HepG2 (cell line): ENCODE results near the gene TRAIP. TPM values are rescaled to one million over a fixed set of nuclear protein-coding genes. Genes with fewer than 3 reads are reported as not detected.

Experiments
- ATAC-seq: fragments of 200-7000 bp; cut with Tn5 transposase; 3 replicates; pipeline ENCODE4 v1.9.1; 2020; ENCODE audit warnings: mild to moderate bottlenecking, moderate library complexity
- BruUV-seq: library from RNA; stranded (reverse); fragments of 400-500 nt; replicated peaks from 2 replicates; lab custom pipeline; 2021; lab: Mats Ljungman, UMichigan
- CTCF ChIA-PET: fragments of 300-600 bp; formaldehyde crosslinking; extraction: SDS; loops from one replicate; lab custom pipeline; 2021; ENCODE audit warnings: low total read pairs, inconsistent platforms, low intra/inter-chr PET ratio; lab: Yijun Ruan, JAX
- POLR2A ChIA-PET: fragments of 350-600 bp; sonication (Branson Sonifier 250); formaldehyde crosslinking; loops from one replicate; lab custom pipeline; 2020; ENCODE audit warnings: antibody characterized with exemption, inconsistent platforms; lab: Yijun Ruan, JAX
- DNase-seq: peaks from one replicate; pipeline ENCODE4 v3.0.0-alpha.2; 2015; ENCODE audit warnings: low spot score
- FAIRE-seq: peaks from 3 replicates; lab custom pipeline; 2011; peaks lifted over from hg19 to GRCh38; lab: Jason Lieb, UNC
- H2AFZ ChIP-seq: one replicate; pipeline ENCODE4 v1.6.1; 2011; ENCODE audit warnings: low read length, inconsistent platforms
- H3K27ac ChIP-seq: fragments of 300-600 bp; 3 replicates; pipeline ENCODE4 v1.8.0; 2011; ENCODE audit warnings: mixed run types, mild to moderate bottlenecking, mixed read lengths, low read length, inconsistent platforms; ENCODE audit not compliant: insufficient read depth; ENCODE audit errors: extremely low read length
- H3K27me3 ChIP-seq, 2 experiments: fragments of 200-600 bp in 1 of 2; 2 replicates in 1 of 2; 3 replicates in 1 of 2; pipeline versions ENCODE4 v1.6.0 to v1.8.0; 2011; ENCODE audit warnings: low read length in 2 of 2, mild to moderate bottlenecking in 2 of 2, moderate library complexity in 2 of 2, inconsistent platforms in 1 of 2; ENCODE audit not compliant: insufficient read depth in 2 of 2, control insufficient read depth in 1 of 2
- H3K36me3 ChIP-seq, 2 experiments: fragments of 200-600 bp in 1 of 2; replicated peaks in 1 of 2; 2 replicates in 1 of 2; 3 replicates in 1 of 2; pipeline versions ENCODE4 v1.5.1 to v1.8.0; 2011; ENCODE audit warnings: low read length in 2 of 2, inconsistent platforms in 1 of 2; ENCODE audit not compliant: insufficient read depth in 2 of 2, control insufficient read depth in 1 of 2
- H3K4me1 ChIP-seq: 2 replicates; pipeline ENCODE4 v1.5.1; 2012; ENCODE audit warnings: low read length, inconsistent platforms; ENCODE audit not compliant: insufficient read depth
- H3K4me2 ChIP-seq: 2 replicates; pipeline ENCODE4 v1.6.0; 2011; ENCODE audit warnings: low read depth, low read length, inconsistent platforms
- H3K4me3 ChIP-seq, 3 experiments: fragments of 200-600 bp in 1 of 3; sonication (generic), shearing (Covaris generic) in 1 of 3; replicated peaks in 1 of 3; 2 replicates each; pipeline ENCODE4 v1.5.1; 2011 to 2016; ENCODE audit warnings: low read length in 3 of 3, inconsistent platforms in 2 of 3, low read depth in 2 of 3, mild to moderate bottlenecking in 2 of 3, control low read depth in 1 of 3, mixed read lengths in 1 of 3; ENCODE audit not compliant: insufficient read depth in 1 of 3
- H3K79me2 ChIP-seq: one replicate; pipeline ENCODE4 v1.6.1; 2011; ENCODE audit warnings: low read length, inconsistent platforms; ENCODE audit not compliant: insufficient read depth
- H3K9ac ChIP-seq: 2 replicates; pipeline ENCODE4 v1.6.0; 2011; ENCODE audit warnings: mild to moderate bottlenecking, low read depth, low read length, inconsistent platforms; ENCODE audit not compliant: insufficient read depth
- H3K9me3 ChIP-seq: 2 replicates; pipeline ENCODE4 v1.5.1; 2012; ENCODE audit warnings: mild to moderate bottlenecking, low read length
- H4K20me1 ChIP-seq: 2 replicates; pipeline ENCODE4 v1.6.0; 2011; ENCODE audit warnings: inconsistent platforms, mild to moderate bottlenecking, low read length, moderate library complexity; ENCODE audit not compliant: insufficient read depth
- AGO1 ChIP-seq: fragments of 200-400 bp; formaldehyde crosslinking; IDR thresholded peaks from 2 replicates; pipeline ENCODE4 v1.6.1; 2017; ENCODE audit warnings: mild to moderate bottlenecking, low read depth, low read length, moderate library complexity; ENCODE audit not compliant: poor library complexity, severe bottlenecking
- ARNTL ChIP-seq: sonication (generic); formaldehyde crosslinking; IDR thresholded peaks from 2 replicates; pipeline ENCODE4 v1.4.0; 2020; ENCODE audit warnings: mild to moderate bottlenecking, missing genetic modification reagents
- CC2D1A ChIP-seq: sonication (generic); formaldehyde crosslinking; IDR thresholded peaks from 2 replicates; pipeline ENCODE4 v1.8.1; 2023; ENCODE audit warnings: mild to moderate bottlenecking, missing genetic modification reagents
- CHD4 ChIP-seq: fragments of 200-600 bp; sonication (generic); IDR thresholded peaks from 2 replicates; pipeline ENCODE4 v1.7.0; 2017; ENCODE audit warnings: mild to moderate bottlenecking, low read length, borderline replicate concordance
- GABPA ChIP-seq, 2 experiments: IDR thresholded peaks; 2 replicates each; pipeline ENCODE4 v1.6.1; 2011 to 2016; ENCODE audit warnings: low read depth in 2 of 2, low read length in 1 of 2, missing biosample characterization in 1 of 2, missing genetic modification characterization in 1 of 2
- JUNB ChIP-seq: sonication (generic); formaldehyde crosslinking; IDR thresholded peaks from 2 replicates; pipeline ENCODE4 v1.8.0; 2022; ENCODE audit warnings: missing genetic modification reagents, mild to moderate bottlenecking, borderline replicate concordance
- MED1 ChIP-seq: sonication (generic); formaldehyde crosslinking; IDR thresholded peaks from 2 replicates; pipeline ENCODE4 v1.4.0; 2020; ENCODE audit warnings: missing genetic modification reagents
- NFYB ChIP-seq: sonication (generic); formaldehyde crosslinking; IDR thresholded peaks from 2 replicates; pipeline ENCODE4 v1.4.0; 2020; ENCODE audit warnings: missing genetic modification reagents
- NFYC ChIP-seq: IDR thresholded peaks from 2 replicates; pipeline ENCODE4 v1.6.1; 2016; ENCODE audit warnings: missing genetic modification reagents, missing compliant biosample characterization
- NPAS2 ChIP-seq: sonication (generic); formaldehyde crosslinking; IDR thresholded peaks from 2 replicates; pipeline ENCODE4 v1.8.0; 2022; ENCODE audit warnings: mild to moderate bottlenecking, missing genetic modification reagents, borderline replicate concordance
- NR1H2 ChIP-seq: sonication (generic); formaldehyde crosslinking; IDR thresholded peaks from 2 replicates; pipeline ENCODE4 v1.8.1; 2022; ENCODE audit warnings: low read depth, missing genetic modification reagents, borderline replicate concordance
- STAG1 ChIP-seq: sonication (generic); formaldehyde crosslinking; IDR thresholded peaks from 2 replicates; pipeline ENCODE4 v1.4.0; 2020; ENCODE audit warnings: missing genetic modification reagents
- ZFP36L1 ChIP-seq: sonication (generic); formaldehyde crosslinking; IDR thresholded peaks from 2 replicates; pipeline ENCODE4 v1.8.0; 2022; ENCODE audit warnings: mild to moderate bottlenecking, missing genetic modification reagents, moderate library complexity
- ZNF547 ChIP-seq: sonication (generic); formaldehyde crosslinking; IDR thresholded peaks from 2 replicates; pipeline ENCODE4 v1.5.1; 2020; ENCODE audit warnings: mild to moderate bottlenecking, missing genetic modification reagents
- ZNF564 ChIP-seq: sonication (generic); formaldehyde crosslinking; IDR thresholded peaks from 2 replicates; pipeline ENCODE4 v1.8.1; 2023; ENCODE audit warnings: mild to moderate bottlenecking, missing genetic modification reagents
- ZNF709 ChIP-seq: sonication (generic); formaldehyde crosslinking; IDR thresholded peaks from 2 replicates; pipeline ENCODE4 v1.5.0; 2020; ENCODE audit warnings: mild to moderate bottlenecking, missing genetic modification reagents
- WGBS: methylation state at CpG from one replicate; pipeline ENCODE4 v1.1.6; 2017; ENCODE audit warnings: low lambda C conversion rate; 5-methylcytosine and 5-hydroxymethylcytosine counted together
- in situ Hi-C: cut with HindIII; loops from 2 replicates; pipeline ENCODE4 v1.10.0; 2017; ENCODE audit warnings: low pct_unique_long_range_greater_than_20kb; ENCODE audit not compliant: extremely low pct_ligation_motif_present
- intact Hi-C: fragments of 100-400 bp; cut with micrococcal nuclease; formaldehyde crosslinking; loops from one replicate; pipeline ENCODE4 v1.10.0; 2022; ENCODE audit not compliant: unreplicated experiment
- polyA plus RNA-seq, 8 experiments: library from polyadenylated mRNA; depleted of rRNA in 3 of 8; stranded (reverse) in 7 of 8; unstranded in 1 of 8; fragments of >200 nt; fragmentation: Illumina TruSeq in 4 of 8; extraction: Trizol in 4 of 8; gene quantifications; 2 replicates each; pipeline versions ENCODE4 v1.2.1 to v1.2.3, GENCODE V29; 2011 to 2016; ENCODE audit warnings: low read depth in 4 of 8, missing spikeins in 1 of 8, mixed read lengths in 1 of 8; ENCODE audit not compliant: insufficient read depth in 1 of 8
- total RNA-seq, 5 experiments: library from RNA; depleted of rRNA; stranded (reverse); fragments of >200 nt; fragmentation: Illumina TruSeq; extraction: Trizol; gene quantifications; 2 replicates each; pipeline ENCODE4 v1.2.3, GENCODE V29; 2016; ENCODE audit warnings: low read depth in 1 of 5
- TF ChIP-seq, protein P1 (sequence below): sonication (generic); formaldehyde crosslinking; conservative IDR thresholded peaks from 2 replicates; pipeline ENCODE4 v1.8.0; 2022; ENCODE audit warnings: low read depth, missing genetic modification reagents

TRAIP gene
- total and polyA plus RNA-seq, 2 of the 13 experiments (the other 11 are each of a cell fraction or from before 2014, with no cell fraction given): 13.9 to 23.9 TPM

DNA sequence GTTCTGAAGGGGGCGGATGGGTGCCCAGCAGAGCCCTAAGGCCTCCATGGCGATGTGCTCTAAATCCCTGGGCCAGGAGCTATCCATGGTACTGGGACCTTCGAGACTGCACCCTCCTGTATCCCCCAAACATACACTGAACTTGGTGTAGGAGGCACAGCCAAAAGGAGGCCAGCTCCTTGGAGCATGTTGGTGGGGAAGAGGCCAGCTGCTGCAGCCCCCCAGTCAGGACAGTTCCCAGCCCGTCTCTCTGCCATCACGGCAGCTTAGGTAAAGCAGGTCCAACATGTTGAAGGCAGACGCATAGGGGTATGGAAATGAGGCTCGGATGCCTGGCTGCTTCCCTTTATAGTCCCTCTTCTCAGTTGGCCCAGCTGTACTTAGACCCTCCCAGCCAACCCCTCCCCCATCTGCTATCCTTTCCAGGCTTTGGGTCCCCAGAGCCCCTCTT lies 11.5 kb upstream of the TRAIP start (continued):
- TF ChIP-seq STAG1: no peak
- no peak for TF ChIP-seq AGO1
- TF ChIP-seq, protein P1, sequence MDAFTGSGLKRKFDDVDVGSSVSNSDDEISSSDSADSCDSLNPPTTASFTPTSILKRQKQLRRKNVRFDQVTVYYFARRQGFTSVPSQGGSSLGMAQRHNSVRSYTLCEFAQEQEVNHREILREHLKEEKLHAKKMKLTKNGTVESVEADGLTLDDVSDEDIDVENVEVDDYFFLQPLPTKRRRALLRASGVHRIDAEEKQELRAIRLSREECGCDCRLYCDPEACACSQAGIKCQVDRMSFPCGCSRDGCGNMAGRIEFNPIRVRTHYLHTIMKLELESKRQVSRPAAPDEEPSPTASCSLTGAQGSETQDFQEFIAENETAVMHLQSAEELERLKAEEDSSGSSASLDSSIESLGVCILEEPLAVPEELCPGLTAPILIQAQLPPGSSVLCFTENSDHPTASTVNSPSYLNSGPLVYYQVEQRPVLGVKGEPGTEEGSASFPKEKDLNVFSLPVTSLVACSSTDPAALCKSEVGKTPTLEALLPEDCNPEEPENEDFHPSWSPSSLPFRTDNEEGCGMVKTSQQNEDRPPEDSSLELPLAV (CRISPR knock-in tag): no peak
- TF ChIP-seq JUNB: 0 out of 2 replicates have a peak, but pooled peaks have one; percentile 34

DNA sequence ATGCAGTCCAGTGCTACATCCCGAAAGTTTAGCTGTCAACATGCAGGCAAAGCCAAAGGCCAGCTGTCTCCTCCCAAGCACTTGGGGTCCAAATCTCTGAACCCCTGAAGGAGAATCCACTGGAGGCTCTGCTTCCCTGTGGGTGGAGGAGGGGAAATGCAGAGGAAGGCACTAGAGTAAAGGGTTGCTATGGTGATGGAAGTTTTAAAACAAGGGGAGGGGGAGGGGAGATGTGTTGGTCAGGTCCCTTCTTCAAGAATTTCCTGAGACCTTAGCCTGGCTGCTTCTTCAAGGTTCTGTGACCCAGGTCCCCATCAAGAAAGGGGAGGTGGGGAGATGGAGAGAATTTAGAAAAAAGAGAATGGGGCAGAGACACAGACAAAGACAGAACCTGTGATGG lies 11.0 kb upstream of the TRAIP start:
- ATAC-seq (no peak), DNase-seq (no peak)
- CTCF ChIA-PET: no interaction called here
- H2AFZ ChIP-seq: no peak overlapping the region
- POLR2A ChIA-PET: interaction anchor here (1.0 kb wide), 1 partner anchor 34 kb away, joined by 3 read pairs; no protein-coding TSS in a partner anchor
- intact Hi-C loops: no loop called here
- no peaks in the 10 kb centered on the region for H3K79me2 ChIP-seq
- no peaks in the 10 kb centered on the region for H3K36me3 ChIP-seq
- H3K27ac ChIP-seq: no peak overlapping the region
- no peaks in the 10 kb centered on the region for H4K20me1 ChIP-seq
- H3K9ac ChIP-seq: no peak overlapping the region
- H3K27me3 ChIP-seq: peaks cover 3 to 70% of the 10 kb centered on the region in 2 experiments; a peak in 4 of 5 replicates
- H3K4me3 ChIP-seq: no peak overlapping the region
- H3K9me3 ChIP-seq: no peaks in the 10 kb centered on the region
- no peak for TF ChIP-seq CHD4
- no peak for TF ChIP-seq CC2D1A (CRISPR knock-in tag)
- no peak for TF ChIP-seq GABPA (IDR thresholded peaks at IDR 0.05; ENCODE audit: low read depth, low read length)
- no peak for TF ChIP-seq GABPA (CRISPR knock-in tag; IDR thresholded peaks at IDR 0.05; ENCODE audit: low read depth)
- no peak for TF ChIP-seq ZNF709
- TF ChIP-seq NR1H2 (CRISPR knock-in tag): no peak
- no peak for TF ChIP-seq NFYC (CRISPR knock-in tag)
- no peak for TF ChIP-seq ARNTL (CRISPR knock-in tag)
- no peak for TF ChIP-seq ZNF547
- TF ChIP-seq ZFP36L1 (CRISPR knock-in tag): no peak
- no peak for TF ChIP-seq NFYB (CRISPR knock-in tag)
- no peak for TF ChIP-seq MED1 (CRISPR knock-in tag)
- no peak for TF ChIP-seq ZNF564 (CRISPR knock-in tag)
- TF ChIP-seq NPAS2 (CRISPR knock-in tag): no peak
- TF ChIP-seq, all 625 proteins: peak for 0
- Histone ChIP-seq H3K4me2 (no peak overlapping the region), H3K4me1 (peaks cover 13% of the 10 kb centered on the region)
- WGBS: 13% methylated on average over 1 of the region's 1 CpG
- in situ Hi-C loops: no loop called here
- no TSS peak for BruUV-seq
- FAIRE-seq: no peak
